GM19043 (cell line): ENCODE measurements around the gene PNPLA1.

Experiments used
- ATAC-seq: cut with Tn5 transposase; IDR thresholded peaks from one replicate; pipeline ENCODE4 v1.9.1; 2021; ENCODE audit warnings: low read depth; ENCODE audit not compliant: unreplicated experiment

The PNPLA1 gene

DNA sequence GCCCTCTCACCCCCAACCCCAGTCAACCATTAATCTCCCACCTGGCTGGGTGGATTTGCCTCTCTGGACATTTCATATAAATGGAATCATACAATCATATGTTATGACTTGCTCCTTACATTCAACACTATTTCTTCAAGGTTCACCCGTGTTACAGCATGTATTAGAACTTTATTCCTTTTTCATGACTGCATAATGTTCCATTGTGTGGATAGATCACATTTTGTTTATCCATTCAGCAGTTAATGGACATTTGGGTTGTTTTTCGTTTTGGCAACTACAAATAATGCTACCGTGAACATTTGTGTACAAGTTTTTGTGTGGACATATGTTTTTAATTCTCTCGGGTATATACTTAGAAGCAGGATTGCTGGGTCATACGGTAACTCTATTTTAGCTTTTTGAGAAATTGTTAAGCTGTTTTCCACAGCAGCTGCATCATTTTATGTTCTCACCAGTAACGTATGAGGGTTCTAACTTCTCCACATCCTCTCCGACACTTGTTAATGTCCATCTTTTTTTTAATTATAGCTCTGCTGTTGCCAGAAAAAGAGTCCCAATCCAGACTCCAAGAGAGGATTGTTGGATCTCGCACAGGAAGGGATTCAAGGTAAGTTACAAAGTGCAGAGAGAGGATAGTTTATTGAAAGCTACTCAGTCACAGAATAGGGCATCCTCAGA lies 82.8 kb downstream of the PNPLA1 start:
- ATAC-seq, result no peak

GRCh38 chr6:36353411-36353915 lies 83.6 kb downstream of the PNPLA1 start:
- no peak for ATAC-seq

DNA sequence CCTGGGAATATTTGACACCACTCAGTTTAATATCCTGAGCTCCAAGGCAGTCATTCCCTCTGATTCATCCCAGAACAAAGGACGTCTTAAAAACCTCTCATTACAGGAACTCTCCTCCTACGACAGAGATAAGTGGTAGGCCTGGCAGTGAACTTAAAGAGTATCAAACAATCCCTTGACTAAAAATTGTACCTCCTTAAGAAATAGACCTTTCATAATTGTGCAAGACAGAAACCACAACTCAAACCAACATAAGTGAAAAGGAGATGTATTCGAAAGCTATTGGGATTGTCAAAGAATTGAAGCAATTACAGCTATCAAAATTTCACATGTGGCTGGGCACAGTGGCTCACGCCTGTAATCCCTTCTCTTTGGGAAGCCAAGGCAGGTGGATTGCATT lies 86.0 kb downstream of the PNPLA1 start:
- no peak for ATAC-seq

- no peak for ATAC-seq
Measured at GRCh38 chr6:36357872-36358225, 88.0 kb downstream of the PNPLA1 start.
